T follicular helper cell (primary cell): ENCODE data around the gene SLC25A11.
"Not testable (repeated sequence)": the region's sequence is repeated elsewhere in the genome, so short reads cannot be mapped to it uniquely, and the experiment has no call there.

Source experiments
- DNase-seq: peaks from one replicate; pipeline ENCODE4 v3.0.0-alpha.2; 2020; ENCODE audit warnings: low read depth

Gene SLC25A11

GRCh38 chr17:4945176-4945943 lies 5.5 kb upstream of the SLC25A11 start:
- peak; percentile 64 for DNase-seq

GRCh38 chr17:4944554-4945175 lies 4.8 kb upstream of the SLC25A11 start:
- DNase-seq = no peak

GRCh38 chr17:4944163-4944553 lies 4.3 kb upstream of the SLC25A11 start:
- DNase-seq = peak; percentile 29

- no peak for DNase-seq
Observed at GRCh38 chr17:4942760-4943508, 3.1 kb upstream of the SLC25A11 start.

GRCh38 chr17:4941319-4941610 lies 1.4 kb upstream of the SLC25A11 start:
- DNase-seq = no peak

- peak; percentile 22 for DNase-seq
Observed at GRCh38 chr17:4940555-4941318, 891 bp upstream of the SLC25A11 start.

GRCh38 chr17:4939546-4939795 lies 375 bp downstream of the SLC25A11 start:
- no peak for DNase-seq

GRCh38 chr17:4938688-4939545 lies 929 bp downstream of the SLC25A11 start:
- no peak for DNase-seq

- DNase-seq = no peak
Observed at GRCh38 chr17:4938069-4938491, 1.8 kb downstream of the SLC25A11 start.

GRCh38 chr17:4937553-4937952 lies 2.3 kb downstream of the SLC25A11 start:
- DNase-seq = no peak

- no peak for DNase-seq
Observed at GRCh38 chr17:4936436-4936835, 3.4 kb downstream of the SLC25A11 start.

- DNase-seq = no peak
Observed at GRCh38 chr17:4935650-4936049, 4.2 kb downstream of the SLC25A11 start.

GRCh38 chr17:4934173-4934979 lies 5.5 kb downstream of the SLC25A11 start:
- DNase-seq = no peak

- DNase-seq = no peak
Observed at GRCh38 chr17:4933646-4934045, 6.2 kb downstream of the SLC25A11 start.

- DNase-seq = no peak
Observed at GRCh38 chr17:4932756-4933155, 7.1 kb downstream of the SLC25A11 start.

GRCh38 chr17:4931963-4932362 lies 7.9 kb downstream of the SLC25A11 start, which contains the start of gene GP1BA:
GP1BA (plus strand) TSS chr17:4932277; CDS start chr17:4932605, 328 bp downstream.
- DNase-seq = no peak

- no peak for DNase-seq
Observed at GRCh38 chr17:4928881-4929280, 11.0 kb downstream of the SLC25A11 start.

GRCh38 chr17:4926577-4927335 lies 13.1 kb downstream of the SLC25A11 start:
- DNase-seq = not testable (repeated sequence)

- DNase-seq = no peak
Observed at GRCh38 chr17:4921320-4921719, 18.5 kb downstream of the SLC25A11 start.
